GM19397 (cell line): ENCODE data around the gene GAS2L2.

ENCODE experiments used
- ATAC-seq: cut with Tn5 transposase; IDR thresholded peaks from one replicate; pipeline ENCODE4 v1.9.1; 2021; ENCODE audit warnings: mild to moderate bottlenecking, moderate library complexity; ENCODE audit not compliant: unreplicated experiment

Gene GAS2L2

DNA sequence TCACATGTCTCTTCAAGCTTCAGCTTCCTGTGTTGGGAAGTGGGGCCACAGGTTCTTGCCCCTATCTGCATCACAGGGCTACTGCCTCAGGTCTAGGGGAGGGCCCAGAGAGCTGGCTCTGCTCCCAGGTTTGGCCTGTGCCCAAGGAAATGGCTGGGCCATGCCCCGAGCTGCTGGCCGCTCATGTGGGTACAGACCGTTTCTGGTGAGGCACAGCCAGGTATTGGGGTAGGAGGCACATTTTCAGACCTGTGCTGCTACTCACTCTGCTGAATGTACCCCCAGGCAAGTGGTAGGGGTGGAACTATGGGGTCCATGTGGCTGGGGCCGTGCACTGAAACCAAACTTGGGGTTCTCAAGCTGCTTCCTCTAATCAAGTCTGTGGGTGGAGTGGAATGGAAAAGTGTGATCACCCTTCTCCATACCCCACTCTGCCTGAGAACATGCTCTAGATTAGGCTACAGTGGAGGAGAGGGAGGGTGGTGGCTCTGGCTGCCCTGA lies 4.6 kb downstream of the GAS2L2 start:
- no peak for ATAC-seq

DNA sequence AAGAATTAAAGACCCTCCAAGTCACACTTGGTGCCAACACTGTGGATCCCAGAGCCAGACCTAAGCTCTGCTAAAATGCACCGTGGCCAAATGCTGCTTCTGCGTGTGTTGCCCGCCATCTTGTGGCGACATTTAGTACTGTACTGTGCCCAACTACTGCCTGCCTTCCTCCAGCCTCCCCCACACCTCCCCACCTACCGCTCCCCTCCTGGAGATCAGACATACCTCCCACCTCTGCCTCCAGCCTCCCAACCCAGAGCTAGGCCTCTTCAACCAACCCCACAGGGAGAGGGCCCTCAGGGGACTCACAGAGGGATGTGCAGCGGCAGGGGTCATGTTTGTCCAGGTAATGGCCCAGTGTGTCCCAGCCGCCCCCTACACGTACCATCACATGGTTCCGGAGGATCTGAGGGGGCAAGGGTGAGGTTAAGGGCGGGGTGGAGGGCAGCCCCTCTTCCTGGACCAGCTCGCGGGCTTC lies 5.5 kb downstream of the GAS2L2 start:
- ATAC-seq = no peak

DNA sequence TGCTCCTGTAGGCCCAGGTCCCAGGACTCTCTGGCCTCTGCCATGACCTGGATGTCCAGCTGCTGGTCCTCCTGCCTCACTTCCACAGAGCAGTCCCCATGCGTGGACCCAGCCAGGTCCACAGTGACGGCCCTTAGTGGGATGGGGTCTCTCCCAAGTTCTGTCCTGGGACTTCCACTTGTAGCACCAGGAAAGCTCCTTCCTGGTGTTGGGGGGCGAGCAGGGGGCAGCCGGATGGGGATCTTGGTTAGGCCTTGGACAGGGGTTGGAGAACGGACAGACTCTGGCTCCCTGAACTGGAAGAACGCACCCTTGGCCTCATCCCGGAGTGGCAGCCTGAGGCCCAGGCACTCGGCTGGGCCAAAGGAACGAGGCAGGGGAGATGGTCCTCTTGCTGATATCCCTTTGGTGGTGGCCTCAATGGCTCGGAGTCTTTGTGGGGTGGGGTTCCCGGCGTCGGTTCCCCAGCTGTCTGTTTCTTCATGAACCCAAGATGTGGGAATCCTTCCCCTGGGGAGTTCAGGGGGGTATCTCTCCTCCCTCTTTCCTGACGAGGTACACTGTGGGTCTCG lies 7.2 kb downstream of the GAS2L2 start:
- ATAC-seq = no peak

DNA sequence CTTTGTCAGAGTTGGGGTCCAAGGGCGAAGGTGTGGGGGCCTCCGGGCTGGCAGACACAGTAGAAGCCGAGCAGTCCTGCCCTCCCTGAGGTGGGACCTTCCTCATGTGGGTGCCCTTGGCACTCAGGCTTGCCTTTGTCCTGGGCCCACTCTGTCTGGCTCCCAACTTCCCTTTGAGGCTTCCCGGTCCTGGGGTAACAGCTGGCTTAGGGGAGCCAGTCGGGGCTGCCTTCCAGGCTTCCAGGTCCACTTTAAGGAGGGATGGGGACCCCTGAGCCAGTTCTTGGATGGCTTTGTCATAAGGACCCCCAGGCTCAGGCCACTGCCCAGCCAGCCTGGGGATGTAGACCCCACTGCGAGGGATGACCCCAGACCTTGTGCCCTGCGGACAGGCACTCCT lies 7.8 kb downstream of the GAS2L2 start:
- no peak for ATAC-seq

DNA sequence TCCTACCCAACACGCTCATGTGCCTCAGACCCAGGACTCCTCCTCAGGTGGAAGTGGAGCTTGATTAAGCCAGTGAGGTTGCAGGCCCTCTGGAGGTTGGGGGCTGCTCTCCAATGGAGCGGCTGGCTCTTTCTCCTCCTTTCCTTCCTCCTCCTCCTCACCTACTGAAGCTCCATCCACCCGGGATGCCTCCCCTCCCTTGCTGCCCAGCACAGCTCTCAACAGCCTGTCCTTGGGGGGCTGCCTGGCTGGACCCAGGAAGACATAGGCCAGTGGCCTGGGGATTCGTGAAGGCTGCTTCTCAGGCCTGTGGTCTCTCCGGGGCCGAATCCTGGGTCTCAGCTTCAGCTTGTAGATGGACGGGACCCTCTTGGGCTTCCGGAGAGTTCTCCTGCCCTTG lies 8.2 kb downstream of the GAS2L2 start:
- no peak for ATAC-seq

DNA sequence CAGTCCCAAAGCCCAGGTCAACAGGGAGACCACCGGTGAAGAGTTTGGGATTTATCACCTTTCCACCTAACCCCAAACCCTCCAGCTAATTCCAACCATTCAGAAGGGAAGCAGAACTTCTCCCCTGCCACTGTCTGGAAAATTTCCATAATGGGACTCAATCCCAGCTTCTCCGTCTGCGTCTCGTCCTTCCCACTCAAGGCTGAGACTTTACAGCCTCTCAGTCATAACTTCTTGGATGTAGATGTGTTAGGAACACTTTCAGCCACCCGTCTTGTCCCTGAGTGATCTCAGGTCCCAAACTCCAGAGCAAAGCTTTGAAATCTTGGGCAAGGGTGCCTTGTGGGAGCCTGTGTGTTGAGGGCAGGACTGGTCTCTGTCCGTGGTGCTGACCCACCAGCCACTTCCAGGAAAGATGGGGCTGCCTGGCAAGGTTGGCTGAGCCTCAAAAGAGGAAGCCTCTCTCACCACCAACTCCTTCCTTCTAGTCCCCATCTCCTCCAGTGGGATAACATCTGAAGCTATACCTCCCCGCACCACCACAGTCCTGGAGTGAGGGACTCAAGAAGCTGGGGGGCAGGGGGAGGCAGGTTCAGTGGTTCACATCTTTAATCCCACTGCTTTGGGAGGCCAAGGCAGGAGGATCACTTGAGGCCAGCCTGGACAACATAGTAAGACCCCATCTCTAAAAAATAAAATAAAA lies 9.3 kb downstream of the GAS2L2 start:
- no peak for ATAC-seq

DNA sequence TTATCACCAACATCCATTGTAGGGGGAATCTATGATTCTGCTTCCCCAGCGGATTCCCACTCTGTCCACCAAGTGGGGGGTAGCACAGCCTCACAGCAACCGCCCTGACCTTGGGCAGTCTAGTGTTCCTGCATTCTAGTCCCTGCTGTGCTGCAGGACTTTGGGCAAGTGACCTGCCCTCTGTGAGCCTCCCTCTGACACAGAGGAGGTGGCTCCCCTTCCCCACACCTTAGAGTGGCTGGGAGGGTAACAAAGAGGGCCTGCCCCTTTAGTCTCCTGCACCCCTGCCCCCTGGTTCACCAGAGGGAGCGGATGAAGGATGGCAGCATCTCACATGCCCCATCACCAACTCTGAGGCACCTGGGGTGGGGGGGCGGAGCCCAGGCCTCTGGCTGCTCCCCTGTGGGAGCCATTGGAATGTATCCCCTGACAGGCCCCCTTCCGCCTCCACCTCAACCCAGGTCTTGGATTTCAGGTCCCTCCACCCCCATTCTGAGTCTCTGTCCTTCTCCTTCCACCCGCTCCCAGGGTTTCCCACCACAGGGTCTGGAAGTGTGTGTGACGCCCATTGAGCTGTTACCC lies 10.1 kb downstream of the GAS2L2 start:
- ATAC-seq = no peak

DNA sequence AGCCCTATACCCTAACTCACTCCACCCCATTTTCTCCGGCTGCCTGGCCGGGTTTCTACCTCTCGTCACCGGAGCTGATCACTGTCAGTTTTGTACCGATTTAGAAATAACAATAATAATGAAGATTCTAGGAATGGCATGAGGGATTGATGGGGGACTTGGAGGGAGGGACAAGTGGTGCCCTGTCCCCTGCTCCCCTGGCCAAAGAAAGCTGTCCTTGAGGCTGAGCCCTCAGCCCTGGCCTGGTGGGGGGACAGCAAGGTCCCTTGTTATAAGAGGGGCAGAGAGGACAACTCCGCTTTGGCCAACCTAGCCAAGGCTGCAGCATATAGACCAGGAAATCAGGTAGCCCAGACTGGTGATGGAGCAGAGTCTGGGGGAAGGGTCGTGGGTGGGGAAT lies 10.5 kb downstream of the GAS2L2 start:
- ATAC-seq = no peak

DNA sequence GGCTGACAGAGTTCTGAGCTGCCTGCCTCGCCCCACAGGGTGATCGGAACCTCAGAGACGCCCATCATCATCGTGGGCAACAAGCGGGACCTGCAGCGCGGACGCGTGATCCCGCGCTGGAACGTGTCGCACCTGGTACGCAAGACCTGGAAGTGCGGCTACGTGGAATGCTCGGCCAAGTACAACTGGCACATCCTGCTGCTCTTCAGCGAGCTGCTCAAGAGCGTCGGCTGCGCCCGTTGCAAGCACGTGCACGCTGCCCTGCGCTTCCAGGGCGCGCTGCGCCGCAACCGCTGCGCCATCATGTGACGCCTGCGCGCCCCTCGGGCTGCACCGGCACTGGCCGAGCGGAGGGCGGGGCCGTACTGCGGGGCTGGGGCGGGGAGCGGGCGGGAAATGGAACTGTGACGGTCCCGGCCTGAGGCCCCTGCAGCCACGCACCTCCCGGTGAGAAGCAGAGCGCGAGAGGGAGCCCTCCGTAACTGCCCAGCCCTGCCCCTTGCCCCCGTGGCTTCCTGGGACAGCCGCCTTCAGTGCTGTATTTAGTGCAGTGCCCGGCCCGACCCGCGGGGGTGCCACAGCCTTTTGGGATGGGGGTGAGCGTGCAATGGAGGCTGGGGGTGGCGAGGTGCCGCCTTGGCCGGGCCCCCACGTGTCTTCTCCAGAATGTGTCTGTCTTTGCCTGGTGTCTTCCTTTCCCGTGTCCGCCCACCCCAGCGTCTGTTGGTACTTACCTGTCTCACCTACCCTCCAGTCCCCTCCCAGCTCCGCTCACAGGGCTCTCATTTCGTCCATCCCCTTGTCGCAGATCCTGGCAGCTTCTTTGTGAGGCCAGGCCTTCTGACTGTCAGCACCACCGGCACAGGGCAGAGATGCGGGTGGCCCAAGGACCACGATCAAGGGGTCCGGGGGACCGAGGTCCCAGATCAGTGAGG lies 11.8 kb downstream of the GAS2L2 start:
- no peak for ATAC-seq

DNA sequence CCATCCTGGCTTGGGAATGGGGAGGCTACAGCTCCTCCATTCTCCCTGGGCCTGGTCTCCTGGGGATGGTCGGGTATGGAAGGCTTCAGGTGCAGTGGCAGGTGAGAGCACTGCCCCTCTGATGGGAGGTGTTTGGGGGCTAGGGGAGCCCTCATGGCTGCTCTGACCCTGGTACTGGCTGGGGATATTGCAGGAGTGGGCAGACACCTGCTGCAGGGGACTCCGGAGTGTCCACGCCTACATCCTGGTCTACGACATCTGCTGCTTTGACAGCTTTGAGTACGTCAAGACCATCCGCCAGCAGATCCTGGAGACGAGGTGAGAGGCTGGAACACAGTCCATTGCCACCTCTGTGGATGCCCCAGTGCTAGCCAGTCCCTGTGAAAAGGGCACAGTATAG lies 12.8 kb downstream of the GAS2L2 start:
- no peak for ATAC-seq

DNA sequence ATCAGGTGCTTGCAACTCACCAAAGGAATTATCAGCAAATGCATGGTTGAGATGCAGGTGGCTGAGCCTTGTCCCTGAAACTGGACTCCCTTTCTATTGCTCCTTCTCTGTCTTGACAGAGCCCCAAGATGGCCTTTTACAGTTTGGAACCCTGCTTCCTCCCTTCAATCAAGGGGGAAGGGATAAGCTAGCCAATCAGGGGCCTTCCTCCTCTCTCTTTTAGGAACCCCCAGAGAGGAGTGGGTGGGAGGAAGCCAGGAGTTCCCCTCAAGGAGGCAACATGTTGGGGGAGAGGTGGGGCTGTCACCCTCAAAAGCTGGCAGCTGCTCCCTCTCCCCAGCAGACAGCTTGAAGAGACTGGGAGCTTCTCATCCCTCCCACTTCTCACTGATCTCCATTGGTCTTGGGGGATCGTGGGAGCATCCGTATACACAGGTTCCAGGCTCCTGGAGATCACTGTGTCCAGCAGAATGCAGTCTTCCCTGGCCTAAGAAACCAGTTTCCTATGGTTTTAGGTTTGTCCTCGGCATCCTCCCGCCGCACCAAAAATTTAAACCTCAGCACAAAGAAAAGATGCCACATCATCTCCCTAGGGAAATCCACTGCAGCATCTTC lies 14.4 kb downstream of the GAS2L2 start:
- no peak for ATAC-seq

DNA sequence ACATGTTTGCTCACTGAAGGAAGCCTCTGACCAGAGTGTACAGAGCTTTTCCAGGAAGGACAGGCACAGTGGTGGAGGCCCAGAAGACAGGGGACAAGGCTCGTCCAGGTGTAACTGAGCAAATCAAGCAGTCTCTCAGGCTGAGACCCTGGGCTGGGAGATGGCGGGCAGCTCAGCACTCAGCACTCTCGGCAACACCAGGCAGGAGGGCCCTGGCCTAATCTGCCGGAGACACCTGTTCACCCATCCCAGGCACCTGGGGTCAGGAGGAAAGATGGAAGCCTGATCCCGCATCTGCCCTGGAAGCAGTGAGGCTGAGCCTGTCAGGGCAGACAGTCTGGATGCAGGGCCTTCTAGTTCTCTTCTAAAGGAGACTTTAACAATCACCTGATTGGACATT lies 16.8 kb downstream of the GAS2L2 start:
- no peak for ATAC-seq

DNA sequence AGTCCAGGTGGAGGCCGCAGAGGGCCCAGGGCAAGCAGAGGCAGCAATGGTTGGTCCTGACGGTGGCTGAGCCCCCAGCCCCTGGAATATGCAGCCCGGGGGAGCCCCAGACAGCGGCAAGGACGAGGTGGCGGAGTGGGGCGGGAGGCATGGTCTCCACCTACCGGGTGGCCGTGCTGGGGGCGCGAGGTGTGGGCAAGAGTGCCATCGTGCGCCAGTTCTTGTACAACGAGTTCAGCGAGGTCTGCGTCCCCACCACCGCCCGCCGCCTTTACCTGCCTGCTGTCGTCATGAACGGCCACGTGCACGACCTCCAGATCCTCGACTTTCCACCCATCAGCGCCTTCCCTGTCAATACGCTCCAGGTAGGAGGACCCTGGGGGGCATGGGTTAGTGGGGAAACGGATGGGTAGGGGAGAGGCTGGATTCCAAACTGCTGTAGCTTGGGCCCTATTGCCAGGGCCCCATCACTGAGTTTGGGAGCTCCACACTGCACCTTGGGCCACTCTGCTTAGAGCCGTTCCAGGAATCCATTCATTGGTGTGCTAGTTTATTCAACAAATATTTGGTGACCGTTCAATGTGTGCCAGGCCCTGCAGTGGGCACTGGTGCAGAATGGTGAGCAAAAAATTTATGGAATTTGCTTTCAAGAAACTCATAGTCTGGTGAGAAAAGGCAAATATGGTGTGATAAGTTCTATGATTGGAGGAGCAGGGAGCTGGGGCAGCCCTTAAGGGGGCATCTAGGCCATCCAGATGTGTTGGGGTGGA lies 17.8 kb downstream of the GAS2L2 start:
- ATAC-seq = no peak

DNA sequence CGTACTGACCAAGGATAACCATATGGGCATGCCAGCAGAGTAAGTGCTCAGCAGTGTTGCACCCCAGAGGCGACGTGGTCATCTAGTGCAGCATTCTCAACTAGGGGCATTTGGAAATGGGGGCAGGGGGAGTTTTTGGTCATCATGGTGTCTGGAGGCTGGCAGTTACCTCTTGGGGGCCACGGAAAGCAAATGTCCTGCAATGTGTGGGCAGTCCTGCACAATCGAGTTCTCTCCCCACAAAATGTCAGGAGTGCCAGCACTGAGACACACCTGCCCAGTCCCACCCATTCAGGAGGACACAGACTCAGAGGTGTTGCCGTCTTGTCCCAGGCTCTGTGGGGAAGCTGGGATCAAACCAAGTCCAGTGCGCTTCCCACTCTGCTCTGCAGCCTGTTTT lies 18.6 kb downstream of the GAS2L2 start:
- no peak for ATAC-seq

DNA sequence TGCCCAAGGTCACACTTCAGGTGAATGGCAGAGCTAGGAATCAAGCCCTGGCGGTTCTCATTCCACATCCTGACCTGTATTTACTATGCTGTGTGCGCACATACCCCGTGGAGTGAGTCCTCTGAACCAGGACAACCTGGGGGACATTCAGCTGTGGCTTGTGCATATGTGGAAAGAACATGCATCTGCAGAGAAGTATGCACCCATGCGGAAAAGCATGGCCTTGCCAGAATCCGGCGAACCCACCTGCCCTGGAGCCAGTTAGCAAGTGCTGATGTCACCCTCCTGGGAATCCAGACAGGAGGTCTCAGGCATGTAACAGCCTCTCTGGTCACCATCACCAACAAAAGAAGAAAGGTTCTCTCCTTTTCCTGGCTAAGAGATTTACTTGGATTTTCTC lies 19.7 kb downstream of the GAS2L2 start:
- ATAC-seq = no peak

DNA sequence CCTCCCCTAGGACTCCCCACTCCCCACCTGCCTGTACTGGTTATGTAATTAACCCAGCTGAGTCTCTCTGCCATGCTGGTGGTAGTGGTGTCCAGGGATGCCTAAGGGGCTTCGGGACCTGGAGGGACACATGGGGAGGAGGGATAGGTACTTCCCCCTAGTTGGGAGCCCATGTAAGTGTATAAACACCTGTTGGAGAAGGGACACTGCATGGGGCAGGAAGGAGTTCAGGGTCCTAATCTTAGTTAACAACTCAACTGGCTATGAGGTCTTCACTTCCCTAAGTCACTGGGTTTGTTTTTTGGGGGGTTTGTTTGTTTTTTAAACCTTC lies 20.3 kb downstream of the GAS2L2 start:
- ATAC-seq = no peak

DNA sequence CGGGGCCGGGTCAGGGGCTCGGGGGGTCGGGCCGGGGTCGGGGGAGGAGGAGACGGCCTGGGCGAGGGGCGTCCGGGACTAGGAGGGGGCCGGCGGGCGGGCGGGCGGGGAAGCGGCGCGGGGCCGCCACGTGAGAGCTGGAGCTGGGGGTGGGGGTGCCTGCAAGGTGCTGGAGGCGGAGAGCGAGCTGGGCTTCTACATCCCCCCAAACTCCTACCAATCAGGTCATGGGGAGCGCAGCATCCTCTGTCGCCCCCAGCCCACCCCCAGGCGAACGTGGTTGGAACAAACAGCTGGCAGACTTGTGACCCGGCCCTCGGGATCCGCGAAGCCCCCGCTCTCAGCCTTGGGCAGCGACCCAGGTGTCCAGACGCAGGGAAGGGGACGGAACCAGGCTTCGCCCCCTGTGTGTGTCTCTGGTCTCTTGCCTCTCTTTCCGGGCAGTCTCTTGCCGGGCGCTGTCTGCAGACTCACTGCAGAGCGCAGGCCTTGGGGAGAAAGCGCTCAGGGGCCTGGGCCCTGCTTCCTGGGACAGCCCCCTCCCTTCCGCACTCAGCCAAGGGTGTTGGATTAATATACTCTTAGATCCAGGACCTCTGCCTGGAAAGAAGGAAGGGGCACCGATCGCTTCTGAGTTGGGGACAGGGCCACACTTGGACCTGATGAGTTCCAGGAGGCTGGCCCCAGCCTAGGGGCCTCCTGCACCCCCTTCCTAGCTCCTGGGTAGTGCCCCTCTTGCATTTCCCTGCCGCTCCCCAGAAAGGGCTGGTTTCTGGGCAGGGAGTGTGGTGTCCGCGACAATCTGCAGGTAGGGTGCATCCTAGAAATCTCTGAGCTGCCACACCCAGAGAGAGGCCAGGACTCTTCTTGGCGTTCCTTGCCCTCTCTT lies 20.9 kb downstream of the GAS2L2 start:
- no peak for ATAC-seq

DNA sequence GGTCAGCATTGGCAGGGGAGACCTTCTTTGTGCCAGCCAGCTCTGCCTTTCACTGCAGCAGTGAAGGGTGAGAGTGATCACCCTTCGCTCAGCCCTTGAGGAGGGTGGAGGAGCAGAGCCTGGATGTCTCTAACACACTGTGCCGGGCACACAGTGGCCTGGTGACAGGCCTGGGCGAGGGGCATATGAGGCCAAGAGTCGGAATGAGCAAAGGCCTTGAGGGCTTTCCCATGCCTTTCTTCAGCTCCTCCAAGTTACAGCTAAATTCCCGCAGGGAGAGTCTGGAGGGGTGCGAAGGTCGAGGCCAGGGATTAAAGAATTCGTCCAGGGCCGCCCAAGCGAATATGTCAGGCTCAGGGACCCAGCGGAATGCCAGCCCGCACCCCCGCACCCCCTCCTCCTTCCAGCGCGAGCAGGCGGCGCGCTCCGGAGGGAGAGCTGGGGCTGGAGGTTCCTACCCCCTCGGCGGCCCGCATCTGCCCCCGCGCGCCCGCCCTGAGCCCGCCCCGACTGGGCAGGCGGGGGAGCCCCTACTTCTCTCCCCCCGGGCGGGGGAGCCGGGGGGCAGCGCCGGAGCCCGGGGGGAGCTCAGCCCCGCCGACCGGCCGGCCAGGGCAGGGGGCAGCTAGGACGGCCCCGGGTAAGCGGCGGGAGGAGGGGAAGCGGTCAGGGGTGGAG lies 21.7 kb downstream of the GAS2L2 start, which contains the start of gene RASL10B:
RASL10B (plus strand) TSS at position 401 of the 678 bp plus-strand sequence. CDS start 3,546 bp downstream, outside the sequence.
- ATAC-seq = no peak
